NCI-H774 (cell line): Measurements from ENCODE around the gene DDC.
"Not testable (repeated sequence)": the region's sequence is repeated elsewhere in the genome, so short reads cannot be mapped to it uniquely, and the experiment has no call there.

Source experiments
- DNase-seq: peaks from one replicate; lab custom pipeline; 2025; lab: John Stamatoyannopoulos, UW

DDC gene

GRCh38 chr7:50528266-50529092 lies 36.7 kb downstream of the DDC start:
- no peak for DNase-seq

GRCh38 chr7:50519350-50519749 lies 45.9 kb downstream of the DDC start:
- DNase-seq: not testable (repeated sequence)

- DNase-seq: no peak
These were observed 51.9 kb downstream of the DDC start for GRCh38 chr7:50513166-50513871.

DNA sequence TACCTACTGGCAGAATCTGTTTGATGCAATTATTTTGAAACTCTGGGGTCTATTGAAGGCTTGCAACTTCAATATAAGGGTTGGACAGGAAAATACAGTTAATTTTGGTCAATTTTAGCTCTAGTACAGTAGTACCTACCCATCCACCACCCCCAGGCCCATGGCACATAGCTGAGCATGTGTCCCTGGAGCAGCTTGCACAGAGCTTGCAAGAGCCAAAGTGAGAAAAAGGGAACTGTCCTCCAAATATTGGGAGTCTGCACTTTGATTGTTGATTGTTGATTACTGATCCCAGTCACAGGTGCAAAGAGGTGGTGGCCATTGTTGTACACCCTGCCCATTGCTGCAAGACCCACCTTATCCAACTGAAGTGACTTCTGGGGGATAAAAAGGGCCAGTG lies 52.8 kb downstream of the DDC start:
- DNase-seq: no peak

DNA sequence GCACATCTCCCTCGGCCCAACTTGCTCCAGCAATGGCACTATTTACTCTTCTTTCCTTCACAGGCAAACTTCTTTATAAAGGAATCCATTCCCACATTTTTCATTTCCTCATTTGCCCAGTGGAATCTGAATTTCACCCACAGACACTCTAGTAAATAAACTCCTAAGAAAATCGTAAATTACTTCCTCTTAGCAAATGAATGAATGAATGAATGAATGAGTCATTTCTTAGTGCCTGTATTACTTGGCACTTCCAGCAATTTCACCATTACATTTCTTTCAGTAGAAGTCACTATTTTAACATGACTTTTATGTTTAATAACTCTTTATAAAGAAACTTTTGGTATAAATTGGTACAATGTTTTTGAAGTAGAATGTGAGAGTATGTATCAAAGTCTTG lies 55.7 kb downstream of the DDC start:
- DNase-seq: no peak

- DNase-seq: no peak
These were observed 56.7 kb downstream of the DDC start for GRCh38 chr7:50508471-50508943.

- DNase-seq: no peak
These were observed 57.2 kb downstream of the DDC start for GRCh38 chr7:50507898-50508470.

GRCh38 chr7:50505553-50506210 lies 59.5 kb downstream of the DDC start:
- DNase-seq: no peak

GRCh38 chr7:50504646-50505546 lies 60.3 kb downstream of the DDC start:
- no peak for DNase-seq

- no peak for DNase-seq
These were observed 62.3 kb downstream of the DDC start for GRCh38 chr7:50502947-50503346.

DNA sequence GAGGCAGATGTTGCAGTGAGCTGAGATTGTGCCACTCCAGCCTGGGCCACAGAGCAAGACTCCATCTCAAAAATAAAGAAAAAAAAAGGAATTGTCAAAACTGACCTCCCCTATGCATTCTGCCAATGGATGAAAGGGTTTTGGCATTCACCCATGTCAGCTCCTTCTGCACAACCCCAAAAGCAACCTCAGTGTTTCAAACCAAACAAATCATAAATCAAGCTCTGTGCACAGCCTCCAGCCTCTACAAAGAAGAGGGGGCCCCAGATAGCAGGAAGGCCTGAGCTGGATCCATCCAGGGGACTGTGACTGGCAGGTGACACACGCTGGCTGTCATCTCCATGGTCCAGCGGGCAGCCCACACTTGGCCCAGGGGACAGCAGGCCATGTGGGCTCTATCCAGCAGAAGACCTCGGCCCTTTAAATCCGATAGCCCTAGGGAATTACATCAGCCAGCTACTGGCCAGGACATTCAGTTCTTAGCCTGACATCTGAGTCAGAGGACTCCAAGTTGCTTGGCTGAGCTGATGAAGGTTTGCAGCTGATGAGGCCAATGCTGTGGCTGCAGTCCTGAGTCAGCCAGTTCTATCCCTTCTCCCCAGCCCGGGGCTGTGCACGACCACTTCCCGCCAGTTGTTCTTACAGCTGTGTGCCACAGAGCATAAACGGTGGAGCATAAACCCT lies 63.1 kb downstream of the DDC start:
- no peak for DNase-seq

DNA sequence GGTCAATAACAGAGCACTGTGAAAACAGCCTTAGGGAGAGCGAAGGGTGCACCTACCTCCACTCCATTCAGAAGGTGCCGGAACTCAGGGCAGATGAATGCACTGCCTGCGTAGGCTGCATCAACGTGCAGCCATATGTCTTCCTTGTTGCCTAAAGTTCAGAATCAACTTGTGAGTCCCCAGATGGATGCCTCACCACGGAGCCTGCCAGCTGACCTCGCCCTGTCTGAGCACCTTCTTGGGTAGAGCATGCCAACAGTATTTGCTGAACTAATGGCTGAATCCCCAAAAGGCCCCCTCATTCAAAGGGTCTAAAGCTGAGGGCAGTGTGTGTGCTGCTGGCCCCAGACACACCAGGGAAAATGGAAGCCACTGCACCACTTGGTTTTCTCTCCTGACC lies 66.1 kb downstream of the DDC start:
- DNase-seq: no peak

DNA sequence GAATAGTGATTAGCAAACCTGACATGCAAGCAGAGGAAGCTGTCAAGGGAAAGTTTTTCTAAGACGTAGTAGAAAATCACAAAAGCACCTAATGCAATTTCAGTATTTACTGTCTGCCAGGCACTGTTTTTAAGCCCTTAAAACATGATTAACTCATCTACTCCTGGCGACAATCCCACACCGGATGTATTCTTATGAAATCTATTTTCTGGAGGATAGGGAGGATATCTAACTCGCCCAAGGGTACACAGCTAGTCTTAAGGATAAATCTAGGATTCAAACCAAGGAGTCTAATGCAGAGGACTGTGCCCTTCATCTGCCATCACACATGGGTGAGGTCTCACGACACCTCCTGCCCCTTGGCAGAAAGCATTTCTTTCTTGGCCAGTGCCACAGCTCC lies 67.2 kb downstream of the DDC start:
- no peak for DNase-seq

GRCh38 chr7:50497068-50497642 lies 68.0 kb downstream of the DDC start:
- DNase-seq: no peak

GRCh38 chr7:50496569-50496968 lies 68.6 kb downstream of the DDC start:
- no peak for DNase-seq

DNA sequence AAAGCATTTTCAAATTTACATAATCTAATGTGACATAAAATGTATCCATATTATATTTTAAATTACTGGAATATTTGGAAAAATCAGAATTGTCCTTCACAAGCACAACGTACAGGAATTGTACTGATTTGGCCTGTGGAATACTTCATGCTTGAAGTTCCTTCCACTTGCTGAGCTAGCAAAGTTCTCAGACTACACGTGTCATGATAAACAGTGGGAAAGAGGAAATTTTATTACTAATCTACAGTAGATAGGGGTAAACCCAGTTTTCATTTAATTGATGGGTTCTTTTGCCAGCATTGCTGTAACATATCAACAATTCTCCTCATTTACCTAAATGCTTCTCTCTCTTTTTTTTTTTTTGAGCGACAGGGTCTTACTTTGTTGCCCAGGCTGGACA lies 69.5 kb downstream of the DDC start:
- no peak for DNase-seq

GRCh38 chr7:50492770-50493519 lies 72.3 kb downstream of the DDC start:
- no peak for DNase-seq

DNA sequence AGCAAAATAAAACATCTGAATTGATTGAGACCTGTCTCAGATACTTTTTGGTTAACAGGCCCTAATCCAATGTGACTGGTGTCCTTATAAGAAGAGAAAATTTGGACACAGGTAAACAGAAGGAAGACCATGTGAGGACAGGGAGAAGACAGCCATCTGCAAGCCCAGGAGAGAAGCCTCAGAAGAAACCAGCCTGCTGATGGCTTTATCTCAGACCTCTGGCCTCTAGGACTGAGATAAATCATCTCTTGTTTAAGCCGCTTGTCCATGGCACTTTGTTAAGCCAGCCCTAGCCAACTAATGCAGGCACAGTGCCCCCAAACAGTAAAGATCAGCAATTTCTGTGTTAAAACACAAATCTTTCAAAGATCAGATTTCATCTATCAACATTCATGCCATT lies 73.3 kb downstream of the DDC start:
- DNase-seq: no peak

- DNase-seq: no peak
These were observed 74.0 kb downstream of the DDC start for GRCh38 chr7:50491209-50491608.

- no peak for DNase-seq
These were observed 76.8 kb downstream of the DDC start for GRCh38 chr7:50488379-50488778.
